Cardiac muscle cell (in vitro differentiated cells and primary cell): Measurements from ENCODE around the gene FGF5. TPM values are rescaled to one million over a fixed set of nuclear protein-coding genes. Genes with fewer than 3 reads are reported as not detected.
"Not testable (repeated sequence)": the region's sequence is repeated elsewhere in the genome, so short reads cannot be mapped to it uniquely, and the experiment has no call there.

Experiments used
- DNase-seq, 2 donors: peaks; one replicate each; pipeline versions ENCODE4 v3.0.0 to v3.0.0-alpha.2; 2010 to 2017; ENCODE audit warnings: low read depth in 1 of 2, low spot score in 1 of 2
- H3K27ac ChIP-seq: fragments of 200-600 bp; sonication (generic); 2 replicates; pipeline ENCODE4 v1.5.1; 2016
- H3K27me3 ChIP-seq: fragments of 200-600 bp; sonication (generic); 2 replicates; pipeline ENCODE4 v1.6.0; 2016; ENCODE audit warnings: control low read depth
- H3K36me3 ChIP-seq: fragments of 200-600 bp; sonication (generic); 2 replicates; pipeline ENCODE4 v1.5.1; 2016; ENCODE audit warnings: control low read depth
- H3K4me1 ChIP-seq: fragments of 200-600 bp; sonication (generic); 2 replicates; pipeline ENCODE4 v1.8.1; 2017; ENCODE audit warnings: low read depth, mild to moderate bottlenecking, mixed run types
- H3K4me3 ChIP-seq: fragments of 200-600 bp; sonication (generic); 2 replicates; pipeline ENCODE4 v1.5.1; 2016; ENCODE audit warnings: mild to moderate bottlenecking
- H3K9me3 ChIP-seq: fragments of 200-600 bp; sonication (generic); 2 replicates; pipeline ENCODE4 v1.5.1; 2017; ENCODE audit warnings: low read depth, mild to moderate bottlenecking, control low read depth
- polyA plus RNA-seq: library from polyadenylated mRNA; unstranded; fragments of >200 nt; fragmentation: Nextera tagmentation; extraction: Ambion mirVana; gene quantifications from 2 replicates; pipeline ENCODE4 v1.2.1, GENCODE V29; 2016
- total RNA-seq: library from RNA; depleted of rRNA; stranded (reverse); fragments of >200 nt; gene quantifications from 2 replicates; pipeline ENCODE4 v1.2.3, GENCODE V29; 2016
- TF ChIP-seq, protein P1 (sequence below): IDR thresholded peaks from 2 replicates; pipeline ENCODE4 v1.5.1; 2012; ENCODE audit warnings: low read depth, mild to moderate bottlenecking, low read length

The FGF5 gene
- total and polyA plus RNA-seq, 2 experiments from 2014 or later: 0.21 to 2.0 TPM

DNA sequence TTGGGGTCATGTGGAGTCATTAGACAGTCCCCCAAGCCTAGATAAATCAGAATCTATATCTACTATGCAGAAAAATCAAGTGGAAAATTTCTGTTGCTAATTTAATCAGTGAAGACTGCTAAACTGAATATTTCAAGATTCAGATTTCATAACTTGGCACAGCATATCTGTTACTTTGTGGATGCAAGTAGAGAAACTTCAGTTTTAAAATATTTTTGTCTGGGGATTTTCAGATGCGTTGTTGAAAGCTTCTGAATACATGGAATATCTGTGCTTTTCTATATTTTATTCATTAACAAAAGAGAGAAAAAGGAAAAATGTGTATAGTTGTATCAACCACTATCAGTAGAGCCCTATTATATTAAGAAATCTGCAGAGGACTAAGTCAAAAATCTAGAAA, 4.4 kb downstream of the FGF5 start:
- Histone ChIP-seq H3K27ac (no peak overlapping the region), H3K4me3 (no peak overlapping the region), H3K9me3 (no peaks in the 10 kb centered on the region), H3K36me3 (no peaks in the 10 kb centered on the region), H3K27me3 (peaks cover 95% of the 10 kb centered on the region), H3K4me1 (no peaks in the 10 kb centered on the region)
- DNase-seq: no peak
- TF ChIP-seq, protein P1, sequence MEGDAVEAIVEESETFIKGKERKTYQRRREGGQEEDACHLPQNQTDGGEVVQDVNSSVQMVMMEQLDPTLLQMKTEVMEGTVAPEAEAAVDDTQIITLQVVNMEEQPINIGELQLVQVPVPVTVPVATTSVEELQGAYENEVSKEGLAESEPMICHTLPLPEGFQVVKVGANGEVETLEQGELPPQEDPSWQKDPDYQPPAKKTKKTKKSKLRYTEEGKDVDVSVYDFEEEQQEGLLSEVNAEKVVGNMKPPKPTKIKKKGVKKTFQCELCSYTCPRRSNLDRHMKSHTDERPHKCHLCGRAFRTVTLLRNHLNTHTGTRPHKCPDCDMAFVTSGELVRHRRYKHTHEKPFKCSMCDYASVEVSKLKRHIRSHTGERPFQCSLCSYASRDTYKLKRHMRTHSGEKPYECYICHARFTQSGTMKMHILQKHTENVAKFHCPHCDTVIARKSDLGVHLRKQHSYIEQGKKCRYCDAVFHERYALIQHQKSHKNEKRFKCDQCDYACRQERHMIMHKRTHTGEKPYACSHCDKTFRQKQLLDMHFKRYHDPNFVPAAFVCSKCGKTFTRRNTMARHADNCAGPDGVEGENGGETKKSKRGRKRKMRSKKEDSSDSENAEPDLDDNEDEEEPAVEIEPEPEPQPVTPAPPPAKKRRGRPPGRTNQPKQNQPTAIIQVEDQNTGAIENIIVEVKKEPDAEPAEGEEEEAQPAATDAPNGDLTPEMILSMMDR: no peak

DNA sequence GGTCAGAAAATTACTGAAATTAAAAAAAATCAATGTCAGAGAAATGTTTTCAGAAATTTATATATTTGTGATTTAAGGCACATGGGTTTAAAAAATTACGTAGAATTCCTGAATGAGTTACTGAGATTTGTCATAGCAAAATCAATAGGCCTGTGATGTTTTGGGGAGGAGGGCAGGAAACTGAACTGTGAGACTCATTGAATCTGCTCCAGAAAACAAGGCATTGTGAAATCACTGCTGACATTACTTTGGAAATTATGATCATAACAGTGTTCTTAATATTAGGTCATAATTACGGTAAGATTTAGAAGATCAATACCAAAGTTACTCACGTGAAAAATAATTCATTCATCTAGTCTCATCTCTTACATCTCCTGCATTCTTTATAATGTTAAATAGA, 5.3 kb downstream of the FGF5 start:
- H3K9me3 ChIP-seq: no peaks in the 10 kb centered on the region
- no peaks in the 10 kb centered on the region for H3K36me3 ChIP-seq
- TF ChIP-seq, protein P1: no peak
- H3K4me1 ChIP-seq: no peaks in the 10 kb centered on the region
- DNase-seq: peak in 1 of 2 donors; percentile 10
- H3K4me3 ChIP-seq: no peak overlapping the region
- H3K27ac ChIP-seq: no peak overlapping the region
- H3K27me3 ChIP-seq: peaks cover 85% of the 10 kb centered on the region

DNA sequence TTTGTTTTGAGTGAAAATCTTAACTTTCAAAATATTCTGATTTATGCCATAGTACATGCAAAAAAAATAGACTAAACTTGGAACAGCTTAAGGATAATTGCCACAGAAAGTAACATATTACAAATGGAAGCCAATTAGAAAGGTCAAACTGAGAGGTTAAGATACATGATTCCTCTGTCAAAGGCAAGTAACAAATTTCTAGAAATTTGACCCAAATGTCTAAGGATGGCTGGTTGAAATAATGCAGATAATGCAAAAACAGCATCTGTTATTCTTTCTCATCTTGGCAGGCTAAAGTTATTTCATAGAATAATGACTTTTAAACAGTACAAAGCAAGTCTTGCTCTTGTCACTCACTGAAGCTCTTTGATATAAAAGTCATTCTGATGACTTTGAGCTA, 10.5 kb downstream of the FGF5 start:
- no peak for DNase-seq
- no peaks in the 10 kb centered on the region for H3K36me3 ChIP-seq
- H3K4me1 ChIP-seq: no peaks in the 10 kb centered on the region
- H3K9me3 ChIP-seq: no peaks in the 10 kb centered on the region
- TF ChIP-seq, protein P1: no peak
- no peak overlapping the region for H3K4me3 ChIP-seq
- H3K27me3 ChIP-seq: peaks cover 34% of the 10 kb centered on the region
- no peak overlapping the region for H3K27ac ChIP-seq

DNA sequence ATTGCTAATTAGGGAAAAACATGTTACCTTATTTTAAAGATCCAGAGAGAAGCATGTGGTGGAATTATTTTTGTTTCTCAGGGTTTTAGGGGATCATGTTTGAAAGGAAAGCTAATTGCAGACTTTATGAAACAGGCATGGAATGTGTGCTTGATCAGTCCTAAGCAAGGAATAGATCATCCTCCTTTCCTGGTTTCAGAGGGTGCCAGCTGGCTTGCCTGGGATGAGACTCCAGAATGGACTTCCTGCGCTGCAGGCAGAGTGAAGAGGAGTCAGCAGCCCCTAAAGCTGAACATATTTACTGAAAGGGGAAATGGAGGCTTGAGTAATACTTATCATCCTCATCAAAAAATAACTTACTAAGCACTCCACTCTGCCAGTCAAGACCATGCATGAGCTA, 13.3 kb downstream of the FGF5 start:
- Histone ChIP-seq H3K4me3 (no peak overlapping the region), H3K27me3 (peaks cover 6% of the 10 kb centered on the region), H3K9me3 (no peaks in the 10 kb centered on the region), H3K27ac (no peak overlapping the region), H3K36me3 (no peaks in the 10 kb centered on the region), H3K4me1 (no peaks in the 10 kb centered on the region)
- no peak for DNase-seq
- TF ChIP-seq, protein P1: no peak

DNA sequence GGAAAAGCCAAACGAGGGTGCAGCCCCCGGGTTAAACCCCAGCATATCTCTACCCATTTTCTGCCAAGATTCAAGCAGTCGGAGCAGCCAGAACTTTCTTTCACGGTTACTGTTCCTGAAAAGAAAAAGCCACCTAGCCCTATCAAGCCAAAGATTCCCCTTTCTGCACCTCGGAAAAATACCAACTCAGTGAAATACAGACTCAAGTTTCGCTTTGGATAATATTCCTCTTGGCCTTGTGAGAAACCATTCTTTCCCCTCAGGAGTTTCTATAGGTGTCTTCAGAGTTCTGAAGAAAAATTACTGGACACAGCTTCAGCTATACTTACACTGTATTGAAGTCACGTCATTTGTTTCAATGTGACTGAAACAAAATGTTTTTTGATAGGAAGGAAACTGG, 20.0 kb downstream of the FGF5 start:
- TF ChIP-seq, protein P1: no peak
- Histone ChIP-seq H3K4me1 (no peaks in the 10 kb centered on the region), H3K4me3 (no peak overlapping the region), H3K36me3 (no peaks in the 10 kb centered on the region), H3K9me3 (no peaks in the 10 kb centered on the region), H3K27me3 (no peaks in the 10 kb centered on the region), H3K27ac (no peak overlapping the region)
- DNase-seq: no peak

DNA sequence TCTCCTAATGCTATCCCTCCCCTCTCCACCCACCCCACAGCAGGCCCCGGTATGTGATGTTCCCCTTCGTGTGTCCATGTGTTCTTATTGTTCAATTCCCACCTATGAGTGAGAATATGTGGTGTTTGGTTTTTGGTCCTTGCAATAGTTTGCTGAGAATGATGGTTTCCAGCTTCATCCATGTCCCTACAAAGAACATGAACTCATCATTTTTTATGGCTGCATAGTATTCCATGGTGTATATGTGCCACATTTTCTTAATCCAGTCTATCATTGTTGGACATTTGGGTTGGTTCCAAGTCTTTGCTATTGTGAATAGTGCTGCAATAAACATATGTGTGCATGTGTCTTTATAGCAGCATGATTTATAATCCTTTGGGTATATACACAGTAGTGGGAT, 24.2 kb downstream of the FGF5 start:
- not testable (repeated sequence) for H3K4me3 ChIP-seq, H3K4me1 ChIP-seq, H3K27me3 ChIP-seq, H3K36me3 ChIP-seq, H3K27ac ChIP-seq, DNase-seq, H3K9me3 ChIP-seq
